Adrenal gland (tissue), 5 donors: ENCODE data around the gene CLASP1.
"Not testable (repeated sequence)": the region's sequence is repeated elsewhere in the genome, so short reads cannot be mapped to it uniquely, and the experiment has no call there.

Experiments used
- CTCF ChIP-seq, 6 experiments: fragments of 450-650 bp in 4 of 6; fragments of 200-600 bp in 2 of 6; sonication (generic) in 1 of 6; IDR thresholded peaks; 1 replicate in 5 of 6; 2 replicates in 1 of 6; pipeline versions ENCODE4 v1.5.1 to v1.8.0; 2016 to 2021; ENCODE audit warnings: antibody characterized with exemption in 6 of 6, mild to moderate bottlenecking in 2 of 6, moderate library complexity in 1 of 6
- POLR2A ChIP-seq, 2 donors: fragments of 450-650 bp; IDR thresholded peaks; one replicate each; pipeline ENCODE4 v1.6.1; 2017; ENCODE audit warnings: antibody characterized with exemption in 2 of 2, mild to moderate bottlenecking in 2 of 2, moderate library complexity in 1 of 2
- donor health status: DM: no; HTN: no; CAD: no.

- TF ChIP-seq CTCF, POLR2A (IDR thresholded peaks at IDR 0.05): not testable (repeated sequence)
These were observed 38.1 kb downstream of the CLASP1 start for GRCh38 chr2:121611048-121611649.
